SK-N-MC (cell line): Measurements from ENCODE around the gene ZDHHC14.

ENCODE experiments used
- DNase-seq: peaks from one replicate; pipeline ENCODE4 v3.0.0-alpha.2; 2011; ENCODE audit warnings: low read depth, low spot score
- H3K27ac ChIP-seq: fragments of 200-600 bp; sonication (generic); 2 replicates; pipeline ENCODE4 v1.5.1; 2016; ENCODE audit warnings: mixed run types
- H3K36me3 ChIP-seq: fragments of 200-600 bp; sonication (generic); 2 replicates; pipeline ENCODE4 v1.6.1; 2017; ENCODE audit warnings: antibody characterized with exemption, low read length, mixed read lengths; ENCODE audit not compliant: insufficient read depth
- H3K4me3 ChIP-seq: fragments of 200-600 bp; sonication (generic); 2 replicates; pipeline ENCODE4 v1.5.1; 2016
- H3K9ac ChIP-seq: fragments of 200-600 bp; sonication (generic); 2 replicates; pipeline ENCODE4 v1.8.0; 2017; ENCODE audit warnings: mixed run types, mixed read lengths; ENCODE audit not compliant: insufficient read length
- H3K9me3 ChIP-seq: fragments of 200-600 bp; sonication (generic); 2 replicates; pipeline ENCODE4 v1.6.1; 2017; ENCODE audit warnings: low read depth, mild to moderate bottlenecking, antibody characterized with exemption, low read length, moderate library complexity, mixed read lengths
- EZH2 ChIP-seq: fragments of 200-600 bp; sonication (generic); IDR thresholded peaks from one replicate; pipeline ENCODE4 v1.6.1; 2017; ENCODE audit warnings: antibody characterized with exemption
- FOXP2 ChIP-seq: optimal IDR thresholded peaks from 2 replicates; pipeline ENCODE3; 2011; ENCODE audit warnings: mild to moderate bottlenecking, moderate library complexity; ENCODE audit not compliant: insufficient read depth; ENCODE audit errors: extremely low read length, control extremely low read depth
- POLR2AphosphoS5 ChIP-seq: IDR thresholded peaks from 2 replicates; pipeline ENCODE4 v1.6.1; 2012; ENCODE audit warnings: mild to moderate bottlenecking, low read depth, low read length, borderline replicate concordance

The ZDHHC14 gene

DNA sequence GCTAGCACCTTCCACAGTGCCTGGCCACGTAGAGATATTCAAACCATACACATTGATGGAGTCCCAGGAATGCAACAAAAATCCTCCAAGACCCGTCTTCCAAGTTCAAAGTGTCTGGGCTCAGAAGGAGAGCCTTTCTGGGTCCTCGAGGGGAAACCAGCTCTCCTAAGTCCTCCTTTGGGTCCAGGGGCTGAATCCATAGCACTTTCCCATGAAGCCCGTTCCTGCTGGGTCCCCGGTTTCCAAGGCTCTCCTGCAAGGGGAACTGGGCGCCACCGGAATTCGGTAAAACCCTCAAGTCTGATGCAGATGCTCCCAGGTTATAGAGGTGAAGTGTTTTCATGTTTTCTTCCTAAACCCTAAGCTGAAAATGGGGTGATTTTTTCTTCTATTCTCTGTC, 340.8 kb downstream of the ZDHHC14 start:
- DNase-seq = no peak
- H3K27ac ChIP-seq = no peak overlapping the region
- no peak for TF ChIP-seq FOXP2
- no peak for TF ChIP-seq EZH2
- TF ChIP-seq POLR2AphosphoS5 = no peak
- no peaks in the 10 kb centered on the region for H3K9me3 ChIP-seq
- no peak overlapping the region for H3K9ac ChIP-seq
- H3K4me3 ChIP-seq = no peak overlapping the region
- H3K36me3 ChIP-seq = no peaks in the 10 kb centered on the region

DNA sequence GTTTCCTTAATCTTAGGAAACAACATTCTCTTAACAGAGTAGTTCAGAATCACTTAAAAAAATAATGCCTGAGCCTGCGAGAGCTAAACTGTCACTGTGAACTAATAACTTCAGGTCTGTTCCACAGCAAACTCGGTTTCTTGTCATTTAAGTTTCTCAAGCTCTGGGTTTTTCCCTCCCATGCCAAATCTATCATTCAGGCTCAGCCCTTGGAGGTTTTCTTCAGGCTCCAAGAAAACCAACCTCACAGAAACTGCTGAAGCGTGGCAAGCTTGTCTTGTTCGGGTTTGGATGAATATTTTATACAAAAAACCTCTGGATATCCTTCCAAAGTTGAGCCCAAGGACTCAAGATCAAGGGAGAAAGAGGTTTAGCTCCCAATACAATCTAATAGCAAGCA, 342.4 kb downstream of the ZDHHC14 start:
- Histone ChIP-seq H3K9ac (no peak overlapping the region), H3K9me3 (no peaks in the 10 kb centered on the region), H3K27ac (no peak overlapping the region), H3K36me3 (no peaks in the 10 kb centered on the region), H3K4me3 (no peak overlapping the region)
- TF ChIP-seq POLR2AphosphoS5 = no peak
- no peak for TF ChIP-seq FOXP2
- no peak for TF ChIP-seq EZH2
- DNase-seq = no peak

DNA sequence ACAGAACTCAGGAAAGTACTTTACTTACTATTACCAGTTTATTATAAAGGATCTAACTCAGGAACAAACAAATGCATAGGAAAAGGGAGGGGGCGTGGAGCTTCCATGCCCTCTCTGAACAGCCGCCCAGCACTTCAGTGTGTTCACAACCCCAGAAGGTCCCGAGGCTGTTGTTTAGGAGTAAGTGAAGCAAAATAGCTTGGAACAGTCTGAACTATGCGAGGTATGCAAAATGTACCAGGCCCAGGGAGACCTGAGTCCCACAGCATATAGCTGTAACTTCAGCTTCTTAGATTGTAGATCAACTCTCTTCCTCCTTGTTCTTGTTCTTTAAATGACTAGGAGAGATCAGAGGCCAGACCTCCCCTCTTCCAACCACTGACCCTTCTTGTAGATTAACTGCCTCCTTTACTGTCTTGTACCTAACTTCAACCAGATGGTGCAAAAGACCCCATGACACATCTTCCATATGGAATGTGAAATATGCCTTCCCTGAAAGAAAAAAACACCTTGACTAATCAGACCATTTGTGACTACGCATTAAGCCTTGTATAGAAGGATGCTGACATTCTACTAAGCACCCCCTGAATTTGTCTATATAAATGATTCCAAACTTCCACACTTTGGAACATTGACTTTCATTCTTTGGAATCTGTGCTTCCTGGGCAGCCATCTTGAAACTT, 343.3 kb downstream of the ZDHHC14 start:
- no peak for DNase-seq
- TF ChIP-seq POLR2AphosphoS5 = no peak
- no peak for TF ChIP-seq FOXP2
- TF ChIP-seq EZH2 = no peak
- H3K9ac ChIP-seq = no peak overlapping the region
- H3K9me3 ChIP-seq = no peaks in the 10 kb centered on the region
- H3K27ac ChIP-seq = no peak overlapping the region
- no peaks in the 10 kb centered on the region for H3K36me3 ChIP-seq
- no peak overlapping the region for H3K4me3 ChIP-seq

DNA sequence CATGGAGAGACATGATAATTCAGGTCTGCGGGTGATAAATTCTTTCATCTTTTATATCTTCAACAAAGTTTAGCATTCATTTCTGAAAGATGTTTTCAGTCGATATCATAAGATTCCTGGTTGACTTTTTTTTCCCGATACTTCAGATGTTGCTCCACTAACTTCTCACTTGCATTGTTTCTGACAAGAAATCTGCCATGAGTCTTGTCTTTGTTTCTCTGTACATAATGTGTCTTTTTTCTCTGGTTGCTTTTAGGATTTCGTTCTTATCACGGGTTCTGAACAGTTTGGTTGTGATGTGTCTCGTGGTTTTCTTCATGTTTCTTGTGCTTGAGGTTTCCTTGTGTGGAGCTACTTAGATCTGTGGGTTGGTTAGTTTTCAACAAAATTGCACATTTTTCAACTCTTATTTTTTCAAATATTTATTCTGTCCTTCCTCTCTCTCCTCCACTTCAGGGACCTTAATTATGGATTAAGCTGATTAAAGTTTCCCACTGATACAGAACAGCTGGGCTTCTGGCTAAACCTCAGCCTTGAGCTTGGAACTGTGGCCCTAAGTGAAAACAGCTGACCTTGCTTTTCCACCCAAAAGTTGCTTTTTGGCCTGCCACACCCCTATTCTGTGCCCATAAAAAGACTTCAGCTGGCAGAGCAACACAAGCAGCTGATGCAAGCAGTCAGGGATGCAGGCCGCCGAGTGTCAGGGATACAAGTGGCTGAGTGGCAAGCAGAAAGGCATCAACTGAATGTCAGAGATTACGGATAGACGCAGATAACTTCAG, 344.2 kb downstream of the ZDHHC14 start:
- H3K9ac ChIP-seq = no peak overlapping the region
- no peak for TF ChIP-seq EZH2
- no peak for TF ChIP-seq FOXP2
- TF ChIP-seq POLR2AphosphoS5 = no peak
- H3K9me3 ChIP-seq = no peaks in the 10 kb centered on the region
- no peaks in the 10 kb centered on the region for H3K36me3 ChIP-seq
- H3K4me3 ChIP-seq = no peak overlapping the region
- no peak overlapping the region for H3K27ac ChIP-seq
- DNase-seq = no peak

DNA sequence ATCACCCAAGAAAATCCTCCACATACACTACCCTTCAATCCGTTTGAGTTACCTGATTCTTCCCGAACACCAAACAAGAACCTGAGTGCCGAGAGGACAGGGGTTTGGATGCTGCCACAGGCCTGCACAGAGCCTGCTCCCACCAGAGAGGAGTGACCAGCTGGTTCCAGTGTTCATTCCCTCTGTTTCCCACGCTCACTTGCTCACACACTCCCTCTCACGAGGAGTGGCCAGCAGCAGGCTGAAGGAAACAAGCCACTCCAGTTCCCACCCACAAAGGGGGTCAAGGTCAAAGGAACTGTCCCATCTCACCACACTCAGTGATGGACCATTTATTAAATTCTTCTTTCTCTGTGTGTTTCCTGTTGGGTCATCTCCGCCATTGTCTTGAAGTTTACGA, 344.8 kb downstream of the ZDHHC14 start:
- H3K36me3 ChIP-seq = no peaks in the 10 kb centered on the region
- TF ChIP-seq POLR2AphosphoS5 (no peak), FOXP2 (no peak), EZH2 (no peak)
- no peaks in the 10 kb centered on the region for H3K9me3 ChIP-seq
- no peak overlapping the region for H3K27ac ChIP-seq
- no peak for DNase-seq
- no peak overlapping the region for H3K9ac ChIP-seq
- no peak overlapping the region for H3K4me3 ChIP-seq

DNA sequence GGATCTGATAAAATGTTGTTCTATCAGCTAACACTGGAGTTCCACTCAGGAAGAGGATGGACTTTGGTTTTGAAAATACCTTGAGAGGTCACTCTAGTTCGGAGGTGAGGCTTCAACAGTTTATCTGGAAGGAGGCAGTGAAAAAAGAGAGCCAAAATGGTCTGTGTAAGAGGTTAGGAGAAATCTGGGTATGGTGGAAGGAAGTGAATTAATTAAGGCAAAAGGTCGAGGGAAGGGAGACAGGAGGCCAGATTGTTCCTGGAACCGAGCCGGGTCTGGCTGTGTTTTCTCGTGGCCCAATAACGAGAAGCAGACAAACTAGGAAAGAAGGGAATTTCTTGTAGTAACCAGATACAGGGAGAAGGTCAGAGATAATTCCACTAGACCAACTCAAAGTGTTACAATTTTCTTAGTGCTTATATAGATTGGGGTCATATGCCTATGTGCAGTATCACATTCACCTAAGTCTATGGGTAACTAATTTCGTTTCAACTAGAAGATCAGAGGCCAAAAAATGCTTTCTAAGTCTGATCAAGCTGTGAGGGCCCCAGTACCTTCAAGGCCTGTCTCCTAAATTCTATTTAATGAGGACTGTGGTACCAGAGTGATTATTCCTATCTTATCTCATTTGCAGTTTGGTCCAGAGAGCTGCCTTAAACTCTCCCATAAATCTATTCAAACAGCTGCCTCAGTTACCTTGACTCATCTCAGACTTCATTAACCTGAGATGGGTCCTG, 346.1 kb downstream of the ZDHHC14 start:
- H3K9ac ChIP-seq = no peak overlapping the region
- no peak overlapping the region for H3K4me3 ChIP-seq
- no peak overlapping the region for H3K27ac ChIP-seq
- no peaks in the 10 kb centered on the region for H3K36me3 ChIP-seq
- no peak for DNase-seq
- H3K9me3 ChIP-seq = no peaks in the 10 kb centered on the region
- TF ChIP-seq FOXP2 (no peak), POLR2AphosphoS5 (no peak), EZH2 (no peak)
